Activated naive CD4-positive, alpha-beta T cell treated with anti-CD3 and anti-CD28 coated beads for 36 hours (primary cell): Measurements from ENCODE around the gene AFF3. TPM values are rescaled to one million over a fixed set of nuclear protein-coding genes. Genes with fewer than 3 reads are reported as not detected.

ENCODE experiments used
- total RNA-seq, 2 experiments: library from RNA; stranded (reverse); gene quantifications; one replicate each; pipeline ENCODE4 v1.2.3, GENCODE V29; 2021

Gene AFF3
- total RNA-seq, 2 experiments from 2014 or later = 1.5 to 2.1 TPM

Other genes with a start within 250 kb of the AFF3 start
- not detected for gene LONRF2, start 179.9 kb upstream of the AFF3 start, total RNA-seq